Chondrocyte (in vitro differentiated cells): ENCODE data around the gene RIOK2. TPM values are rescaled to one million over a fixed set of nuclear protein-coding genes. Genes with fewer than 3 reads are reported as not detected.

Experiments used
- DNase-seq: peaks from one replicate; pipeline ENCODE4 v3.0.0; 2021; ENCODE audit warnings: mixed read lengths, low spot score
- H3K27ac Mint-ChIP-seq: one replicate; pipeline ENCODE4 v1.8.0; 2021; ENCODE audit warnings: mild to moderate bottlenecking, moderate library complexity, mixed read lengths; ENCODE audit not compliant: unreplicated experiment
- H3K27me3 Mint-ChIP-seq: 2 replicates; pipeline ENCODE4 v1.8.0; 2021; ENCODE audit warnings: low read depth, mixed read lengths
- H3K36me3 Mint-ChIP-seq: 2 replicates; pipeline ENCODE4 v1.8.0; 2021; ENCODE audit warnings: low read depth, mixed read lengths
- H3K4me1 Mint-ChIP-seq: 2 replicates; pipeline ENCODE4 v1.8.0; 2021; ENCODE audit warnings: low read depth, mild to moderate bottlenecking, mixed read lengths
- H3K4me3 Mint-ChIP-seq: one replicate; pipeline ENCODE4 v1.8.0; 2021; ENCODE audit warnings: mild to moderate bottlenecking, moderate library complexity, mixed read lengths; ENCODE audit not compliant: unreplicated experiment
- H3K9me3 Mint-ChIP-seq: 2 replicates; pipeline ENCODE4 v1.8.0; 2021; ENCODE audit warnings: low read depth, mixed read lengths
- total RNA-seq: library from RNA; stranded (reverse); gene quantifications from 3 replicates; pipeline ENCODE4 v1.2.1, GENCODE V29; 2021
- TF ChIP-seq, protein P1 (sequence below): fragments of 200-600 bp; sonication (generic); IDR thresholded peaks from 2 replicates; pipeline ENCODE4 v1.5.0; 2021; ENCODE audit warnings: antibody characterized with exemption, mild to moderate bottlenecking, moderate library complexity

The RIOK2 gene
- total RNA-seq, 1 donor from 2014 or later, result 29.6 TPM

GRCh38 chr5:97157689-97158088, 25.4 kb downstream of the RIOK2 start:
- Mint-ChIP-seq H3K4me1 (no peaks in the 10 kb centered on the region), H3K4me3 (no peak overlapping the region), H3K27me3 (no peaks in the 10 kb centered on the region), H3K9me3 (peaks cover 46% of the 10 kb centered on the region), H3K27ac (no peak overlapping the region), H3K36me3 (peaks cover 28% of the 10 kb centered on the region)
- DNase-seq, result no peak
- TF ChIP-seq, protein P1, sequence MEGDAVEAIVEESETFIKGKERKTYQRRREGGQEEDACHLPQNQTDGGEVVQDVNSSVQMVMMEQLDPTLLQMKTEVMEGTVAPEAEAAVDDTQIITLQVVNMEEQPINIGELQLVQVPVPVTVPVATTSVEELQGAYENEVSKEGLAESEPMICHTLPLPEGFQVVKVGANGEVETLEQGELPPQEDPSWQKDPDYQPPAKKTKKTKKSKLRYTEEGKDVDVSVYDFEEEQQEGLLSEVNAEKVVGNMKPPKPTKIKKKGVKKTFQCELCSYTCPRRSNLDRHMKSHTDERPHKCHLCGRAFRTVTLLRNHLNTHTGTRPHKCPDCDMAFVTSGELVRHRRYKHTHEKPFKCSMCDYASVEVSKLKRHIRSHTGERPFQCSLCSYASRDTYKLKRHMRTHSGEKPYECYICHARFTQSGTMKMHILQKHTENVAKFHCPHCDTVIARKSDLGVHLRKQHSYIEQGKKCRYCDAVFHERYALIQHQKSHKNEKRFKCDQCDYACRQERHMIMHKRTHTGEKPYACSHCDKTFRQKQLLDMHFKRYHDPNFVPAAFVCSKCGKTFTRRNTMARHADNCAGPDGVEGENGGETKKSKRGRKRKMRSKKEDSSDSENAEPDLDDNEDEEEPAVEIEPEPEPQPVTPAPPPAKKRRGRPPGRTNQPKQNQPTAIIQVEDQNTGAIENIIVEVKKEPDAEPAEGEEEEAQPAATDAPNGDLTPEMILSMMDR, result no peak

GRCh38 chr5:97151370-97151769, 31.7 kb downstream of the RIOK2 start:
- Mint-ChIP-seq H3K36me3 (peaks cover under 1% of the 10 kb centered on the region), H3K27ac (no peak overlapping the region), H3K4me3 (no peak overlapping the region), H3K9me3 (peaks cover 22% of the 10 kb centered on the region), H3K27me3 (no peaks in the 10 kb centered on the region), H3K4me1 (no peaks in the 10 kb centered on the region)
- TF ChIP-seq, protein P1, result no peak
- DNase-seq, result no peak

- no peaks in the 10 kb centered on the region for H3K36me3 Mint-ChIP-seq
- no peak overlapping the region for H3K27ac Mint-ChIP-seq
- H3K27me3 Mint-ChIP-seq, result no peaks in the 10 kb centered on the region
- peaks cover 13% of the 10 kb centered on the region for H3K9me3 Mint-ChIP-seq
- no peaks in the 10 kb centered on the region for H3K4me1 Mint-ChIP-seq
- H3K4me3 Mint-ChIP-seq, result no peak overlapping the region
- TF ChIP-seq, protein P1, result no peak
- DNase-seq, result no peak
Observed at GRCh38 chr5:97150401-97150800, 32.6 kb downstream of the RIOK2 start.

- Mint-ChIP-seq H3K9me3 (peaks cover 8% of the 10 kb centered on the region), H3K4me1 (no peaks in the 10 kb centered on the region), H3K27me3 (no peaks in the 10 kb centered on the region), H3K36me3 (no peaks in the 10 kb centered on the region), H3K4me3 (no peak overlapping the region), H3K27ac (no peak overlapping the region)
- DNase-seq, result no peak
- TF ChIP-seq, protein P1, result no peak
Observed at GRCh38 chr5:97149709-97150108, 33.3 kb downstream of the RIOK2 start.

DNA sequence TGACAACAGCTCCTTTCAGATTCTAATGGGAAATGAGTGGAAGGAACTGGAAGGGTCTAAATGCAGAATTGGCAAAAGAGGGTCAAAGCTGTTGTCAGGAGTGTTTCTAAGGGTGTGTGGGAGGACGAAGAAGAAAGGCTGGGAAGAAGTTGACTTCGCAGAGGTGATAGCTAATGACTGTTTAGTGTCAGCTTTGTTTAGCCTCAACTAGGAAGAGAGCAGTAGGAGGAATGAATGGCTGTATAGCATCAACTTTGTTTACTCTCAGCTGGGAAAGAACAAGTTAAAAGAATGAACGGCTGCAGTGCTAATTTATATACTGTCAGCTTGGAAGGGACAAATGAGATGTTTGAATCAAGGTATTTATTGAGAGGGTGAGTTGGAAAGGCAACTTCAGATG, 34.8 kb downstream of the RIOK2 start:
- no peak for DNase-seq
- no peaks in the 10 kb centered on the region for H3K4me1 Mint-ChIP-seq
- no peaks in the 10 kb centered on the region for H3K36me3 Mint-ChIP-seq
- TF ChIP-seq, protein P1, result no peak
- no peak overlapping the region for H3K27ac Mint-ChIP-seq
- peaks cover 2% of the 10 kb centered on the region for H3K9me3 Mint-ChIP-seq
- no peaks in the 10 kb centered on the region for H3K27me3 Mint-ChIP-seq
- H3K4me3 Mint-ChIP-seq, result no peak overlapping the region
